Measurements from ENCODE around the gene PCBP4.

Gene PCBP4

GRCh38 chr3:51984269-51984647 is 17.0 kb upstream of the PCBP4 start:
- ATAC-seq = no peak
- TF ChIP-seq ISL1 (CRISPR knock-in tag; IDR thresholded peaks at IDR 0.05) = no peak
- TF ChIP-seq ARNTL (CRISPR knock-in tag; IDR thresholded peaks at IDR 0.05; ENCODE audit: borderline replicate concordance, low read depth) = no peak
- no peak for TF ChIP-seq OSR1 (CRISPR knock-in tag; IDR thresholded peaks at IDR 0.05)
- no peak for TF ChIP-seq CSRNP3 (CRISPR knock-in tag; IDR thresholded peaks at IDR 0.05)
- no peak for TF ChIP-seq CREB5 (CRISPR knock-in tag; IDR thresholded peaks at IDR 0.05; ENCODE audit: low read depth)
- no peak for TF ChIP-seq TOX (CRISPR knock-in tag; IDR thresholded peaks at IDR 0.05; ENCODE audit: borderline replicate concordance)
- no peak for TF ChIP-seq TSHZ2 (CRISPR knock-in tag; IDR thresholded peaks at IDR 0.05)
- TF ChIP-seq ZFP3 (CRISPR knock-in tag; IDR thresholded peaks at IDR 0.05) = no peak
- no peak for TF ChIP-seq PATZ1 (CRISPR knock-in tag; IDR thresholded peaks at IDR 0.05; ENCODE audit: borderline replicate concordance)
- no peak for TF ChIP-seq RARB (CRISPR knock-in tag; IDR thresholded peaks at IDR 0.05)
- TF ChIP-seq POU6F1 (CRISPR knock-in tag; IDR thresholded peaks at IDR 0.05; ENCODE audit: borderline replicate concordance, low read depth) = no peak
- no peak for TF ChIP-seq BACH2 (CRISPR knock-in tag; IDR thresholded peaks at IDR 0.05; ENCODE audit: borderline replicate concordance)
- TF ChIP-seq TCF4 (CRISPR knock-in tag; IDR thresholded peaks at IDR 0.05; ENCODE audit: borderline replicate concordance) = no peak
- TF ChIP-seq ZNF70 (CRISPR knock-in tag; IDR thresholded peaks at IDR 0.05) = no peak
- no peak for TF ChIP-seq GLIS3 (CRISPR knock-in tag; IDR thresholded peaks at IDR 0.05)

- TF ChIP-seq ZNF565 (CRISPR knock-in tag; conservative IDR thresholded peaks at IDR 0.05; ENCODE audit: low read depth) (no peak), ARNTL (CRISPR knock-in tag; IDR thresholded peaks at IDR 0.05; ENCODE audit: borderline replicate concordance, low read depth) (peak; percentile 33; the same call in 1 of the 2 replicates)
- no peak for ATAC-seq
These were observed 16.5 kb upstream of the PCBP4 start for GRCh38 chr3:51983578-51984268.

- TF ChIP-seq ZNF565 (CRISPR knock-in tag; conservative IDR thresholded peaks at IDR 0.05; ENCODE audit: low read depth) (no peak), ZFP3 (CRISPR knock-in tag; IDR thresholded peaks at IDR 0.05) (0 out of 2 replicates have a peak, but pooled peaks have one; percentile 29), SNAI2 (CRISPR knock-in tag; IDR thresholded peaks at IDR 0.05) (no peak)
- ATAC-seq = peak; percentile 89
These were observed 15.8 kb upstream of the PCBP4 start, which contains the start of gene ACY1 for GRCh38 chr3:51982838-51983577. Gene ACY1, plus strand, starts transcription at chr3:51983535. Its CDS starts 530 bp downstream, at chr3:51984065.

Data from SK-N-SH treated with all-trans-retinoic acid at 6 μM for 48 hours (cell line).